GM12875 (cell line): ENCODE measurements around the gene RYR1.
"Not testable (repeated sequence)": the region's sequence is repeated elsewhere in the genome, so short reads cannot be mapped to it uniquely, and the experiment has no call there.

Source experiments
- H3K4me3 ChIP-seq: one replicate; pipeline ENCODE4 v1.5.1; 2011; ENCODE audit warnings: low read depth, low read length, control low read depth
- CTCF ChIP-seq: IDR thresholded peaks from 2 replicates; pipeline ENCODE4 v1.5.1; 2011; ENCODE audit warnings: low read depth, mild to moderate bottlenecking, control low read depth, inconsistent platforms, low read length, moderate library complexity, borderline replicate concordance; ENCODE audit not compliant: insufficient read depth

The RYR1 gene

GRCh38 chr19:38545596-38545995 lies 112.1 kb downstream of the RYR1 start:
- TF ChIP-seq CTCF, result no peak

GRCh38 chr19:38547421-38547820 lies 113.9 kb downstream of the RYR1 start:
- no peak for TF ChIP-seq CTCF
- no peak overlapping the region for H3K4me3 ChIP-seq

More at GRCh38 chr19:38545596-38545995, 112.1 kb downstream of the RYR1 start:
- H3K4me3 ChIP-seq, result no peak overlapping the region

GRCh38 chr19:38549061-38549460 lies 115.6 kb downstream of the RYR1 start:
- TF ChIP-seq CTCF, result no peak
- no peak overlapping the region for H3K4me3 ChIP-seq

GRCh38 chr19:38549942-38550341 lies 116.5 kb downstream of the RYR1 start:
- TF ChIP-seq CTCF, result no peak
- no peak overlapping the region for H3K4me3 ChIP-seq

GRCh38 chr19:38550376-38550775 lies 116.9 kb downstream of the RYR1 start:
- no peak overlapping the region for H3K4me3 ChIP-seq
- no peak for TF ChIP-seq CTCF

GRCh38 chr19:38551450-38551813 lies 117.9 kb downstream of the RYR1 start:
- TF ChIP-seq CTCF, result no peak
- no peak overlapping the region for H3K4me3 ChIP-seq

- not testable (repeated sequence) for H3K4me3 ChIP-seq
Observed at GRCh38 chr19:38553239-38553638, 119.7 kb downstream of the RYR1 start.

GRCh38 chr19:38554676-38555141 lies 121.2 kb downstream of the RYR1 start:
- no peak for TF ChIP-seq CTCF
- H3K4me3 ChIP-seq, result no peak overlapping the region
